Measurements from ENCODE around the gene NEMP1.
A peak's percentile ranks its signal among the peaks of the same experiment; 100 is the strongest.

Gene NEMP1

GRCh38 chr12:57098546-57098945, 20.0 kb upstream of the NEMP1 start:
- H3K27ac ChIP-seq, result peak overlapping the region in 1 of 2 donors; percentile 41

DNA sequence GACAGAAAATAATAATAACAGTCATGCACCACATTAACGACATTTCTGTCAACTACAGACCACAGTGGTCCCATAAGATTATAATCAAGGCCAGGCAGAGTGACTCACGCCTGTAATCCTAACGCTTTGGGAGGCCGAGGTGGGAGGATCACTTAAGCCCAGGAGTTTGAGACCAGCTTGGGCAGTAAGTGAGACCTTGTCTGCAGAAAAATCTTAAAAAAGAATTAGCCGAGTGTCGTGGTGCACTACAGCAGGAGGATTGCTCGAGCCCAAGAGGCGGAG, 18.9 kb upstream of the NEMP1 start:
- TF ChIP-seq CTCF (IDR thresholded peaks at IDR 0.05), result no peak
- DNase-seq (ENCODE audit: low spot score), result no peak
- no peak overlapping the region for H3K4me3 ChIP-seq
- H3K27ac ChIP-seq, result no peak overlapping the region

More at GRCh38 chr12:57098546-57098945, 20.0 kb upstream of the NEMP1 start:
- DNase-seq (ENCODE audit: low spot score), result no peak
- H3K4me3 ChIP-seq, result no peak overlapping the region
- no peak for TF ChIP-seq CTCF (IDR thresholded peaks at IDR 0.05)

DNA sequence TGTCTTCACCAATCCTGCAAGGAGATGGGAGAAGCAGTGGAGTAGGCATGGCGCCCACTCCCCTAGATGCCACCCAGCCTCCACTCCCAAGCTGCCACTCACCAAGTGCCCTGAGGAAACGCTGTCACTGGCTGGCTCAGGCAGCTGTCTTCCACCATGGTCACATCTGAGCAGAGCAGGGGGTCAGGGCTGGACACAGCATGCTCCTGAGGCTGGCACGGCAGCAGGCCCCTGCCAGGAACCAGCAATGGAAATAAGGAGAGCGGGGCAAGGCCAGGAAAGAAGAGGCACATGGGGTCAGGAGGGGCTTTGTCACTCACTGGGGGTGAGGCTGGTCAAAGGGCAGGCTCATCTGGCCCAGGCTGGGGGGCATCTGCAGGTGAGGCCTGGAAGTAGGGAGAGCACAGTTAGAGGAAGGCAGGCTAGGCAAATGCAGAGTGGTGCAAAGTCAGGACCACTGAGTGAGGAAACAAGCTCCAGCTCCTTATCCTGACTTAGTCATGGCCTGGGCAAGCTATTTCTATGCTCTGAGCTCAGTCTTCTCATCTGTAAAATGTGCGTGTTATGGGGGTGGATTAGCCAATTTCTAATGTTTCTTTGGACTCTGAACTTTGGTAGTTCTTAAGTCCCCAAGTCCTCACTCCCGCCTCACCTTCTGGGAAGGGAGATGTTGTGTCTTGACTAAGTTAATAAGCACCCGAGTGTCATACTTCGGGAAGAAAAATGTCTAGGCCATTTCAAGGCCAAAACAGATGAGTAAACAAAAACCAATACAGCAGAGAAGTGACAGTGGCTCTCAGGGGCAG, 18.4 kb upstream of the NEMP1 start:
- H3K4me3 ChIP-seq, result no peak overlapping the region
- H3K27ac ChIP-seq, result peak overlapping the region in 1 of 2 donors; percentile 15
- no peak for DNase-seq (ENCODE audit: low spot score)
- TF ChIP-seq CTCF (IDR thresholded peaks at IDR 0.05), result no peak

GRCh38 chr12:57096099-57096572, 17.5 kb upstream of the NEMP1 start:
- H3K27ac ChIP-seq, result peak overlapping the region in 1 of 2 donors; percentile 15
- no peak for DNase-seq (ENCODE audit: low spot score)
- TF ChIP-seq CTCF (IDR thresholded peaks at IDR 0.05), result no peak
- no peak overlapping the region for H3K4me3 ChIP-seq

DNA sequence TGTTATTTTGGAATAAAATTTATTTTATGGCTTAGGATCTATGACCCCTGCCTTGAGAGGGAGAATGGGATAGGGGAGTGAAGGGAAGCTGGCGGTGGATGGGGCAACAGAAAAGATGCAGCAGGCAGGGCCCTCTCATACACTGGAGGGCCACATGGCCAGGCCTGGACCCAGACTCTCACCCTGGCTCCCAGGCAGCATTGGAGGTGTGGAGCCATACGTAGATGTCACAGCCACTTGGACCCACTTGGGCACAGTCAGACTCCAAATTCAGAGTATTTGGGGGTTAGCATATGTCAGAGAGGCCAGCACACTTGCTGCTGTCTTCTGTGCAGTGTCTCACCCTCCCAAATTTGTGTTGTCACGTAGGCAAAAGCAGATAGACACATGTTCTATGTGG, 16.8 kb upstream of the NEMP1 start:
- Histone ChIP-seq H3K27ac (peak overlapping the region in 1 of 2 donors; percentile 22), H3K4me3 (no peak overlapping the region)
- no peak for TF ChIP-seq CTCF (IDR thresholded peaks at IDR 0.05)
- no peak for DNase-seq (ENCODE audit: low spot score)

GRCh38 chr12:57094208-57095160, 15.9 kb upstream of the NEMP1 start:
- DNase-seq (ENCODE audit: low spot score), result no peak
- no peak for TF ChIP-seq CTCF (IDR thresholded peaks at IDR 0.05)
- H3K4me3 ChIP-seq, result peak overlapping the region; percentile 37
- peak overlapping the region; percentile 68 to 98 for H3K27ac ChIP-seq
